Activated T-helper 2 cell treated with anti-CD3 and anti-CD28 coated beads, Interferon-gamma antibody, Interleukin-2, Interleukin-4, amounts not matched to agents 10 μg/mL and 5 μg/mL and 100 μg/mL, durations not matched to agents 14 hours and 24 hours and 36 hours (primary cell): ENCODE data around the gene C19orf67. TPM values are rescaled to one million over a fixed set of nuclear protein-coding genes. Genes with fewer than 3 reads are reported as not detected.

ENCODE experiments used
- DNase-seq: peaks from one replicate; pipeline ENCODE4 v3.0.0; 2021; ENCODE audit warnings: low spot score
- H3K27ac Mint-ChIP-seq: one replicate; pipeline ENCODE4 v1.8.0; 2021; ENCODE audit warnings: mixed read lengths
- H3K27me3 Mint-ChIP-seq: one replicate; pipeline ENCODE4 v1.8.0; 2021; ENCODE audit warnings: low read depth, mixed read lengths
- H3K36me3 Mint-ChIP-seq: one replicate; pipeline ENCODE4 v1.8.0; 2021; ENCODE audit warnings: low read depth, mixed read lengths
- H3K4me1 Mint-ChIP-seq: one replicate; pipeline ENCODE4 v1.8.0; 2021; ENCODE audit warnings: low read depth, mixed read lengths
- H3K4me3 Mint-ChIP-seq: one replicate; pipeline ENCODE4 v1.8.0; 2021; ENCODE audit warnings: low read depth, mild to moderate bottlenecking, moderate library complexity, mixed read lengths
- H3K9me3 Mint-ChIP-seq: one replicate; pipeline ENCODE4 v1.8.0; 2021; ENCODE audit warnings: mixed read lengths
- intact Hi-C: fragments of 100-400 bp; cut with micrococcal nuclease; formaldehyde crosslinking; loops from one replicate; pipeline ENCODE4 v1.15.1; 2023
- total RNA-seq: library from RNA; stranded (reverse); gene quantifications from 2 replicates; pipeline ENCODE4 v1.2.3, GENCODE V29; 2022

Gene C19orf67
- total RNA-seq, 1 donor from 2014 or later, result 0.75 TPM

DNA sequence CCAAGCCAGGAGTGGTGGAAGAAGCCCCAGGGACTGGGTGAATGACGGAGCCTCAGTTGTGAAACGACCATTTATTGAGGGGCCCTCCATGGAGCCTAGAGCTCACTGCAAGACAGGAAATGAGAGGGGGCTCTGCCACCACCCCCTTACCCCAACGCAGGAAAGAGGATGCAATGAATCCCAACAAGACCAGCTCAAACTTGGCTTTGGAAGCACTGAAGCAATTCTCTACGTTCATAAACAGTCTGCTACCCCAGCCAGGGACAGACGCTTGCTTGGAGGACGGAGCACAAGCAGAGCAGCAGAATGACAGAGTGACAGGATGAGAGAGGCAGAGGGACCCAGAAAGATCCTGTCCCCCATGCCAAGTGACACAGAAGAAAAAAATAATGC lies 30.9 kb upstream of the C19orf67 start:
- no peak for DNase-seq
- peaks cover 32% of the 10 kb centered on the region for H3K4me1 Mint-ChIP-seq
- H3K27ac Mint-ChIP-seq, result peak overlapping the region; percentile 9
- intact Hi-C loops, result loop anchor here (2.0 kb wide), 2 partner anchors 36 to 44 kb away; partner anchors contain the start of gene MISP3
- no peaks in the 10 kb centered on the region for H3K27me3 Mint-ChIP-seq
- peak overlapping the region; percentile 94 for H3K4me3 Mint-ChIP-seq
- H3K36me3 Mint-ChIP-seq, result peaks cover 7% of the 10 kb centered on the region
- no peaks in the 10 kb centered on the region for H3K9me3 Mint-ChIP-seq

- intact Hi-C loops, result loop anchor here (2.0 kb wide), 2 partner anchors 35 to 43 kb away; partner anchors contain the start of gene MISP3
- Mint-ChIP-seq H3K4me1 (peaks cover 32% of the 10 kb centered on the region), H3K4me3 (peak overlapping the region; percentile 94)
Observed at GRCh38 chr19:14115756-14116155, 30.2 kb upstream of the C19orf67 start.

GRCh38 chr19:14114854-14115253 lies 29.3 kb upstream of the C19orf67 start:
- no peak overlapping the region for H3K4me3 Mint-ChIP-seq
- peaks cover 32% of the 10 kb centered on the region for H3K4me1 Mint-ChIP-seq
- peak; percentile 41 for DNase-seq
- intact Hi-C loops, result no loop called here
- peaks cover under 1% of the 10 kb centered on the region for H3K36me3 Mint-ChIP-seq
- H3K27ac Mint-ChIP-seq, result no peak overlapping the region
- H3K27me3 Mint-ChIP-seq, result no peaks in the 10 kb centered on the region
- H3K9me3 Mint-ChIP-seq, result no peaks in the 10 kb centered on the region

More at GRCh38 chr19:14115756-14116155, 30.2 kb upstream of the C19orf67 start:
- Mint-ChIP-seq H3K27ac (no peak overlapping the region), H3K27me3 (no peaks in the 10 kb centered on the region), H3K36me3 (peaks cover 7% of the 10 kb centered on the region), H3K9me3 (no peaks in the 10 kb centered on the region)
- no peak for DNase-seq

GRCh38 chr19:14114439-14114838 lies 28.9 kb upstream of the C19orf67 start:
- peaks cover 32% of the 10 kb centered on the region for H3K4me1 Mint-ChIP-seq
- no peaks in the 10 kb centered on the region for H3K36me3 Mint-ChIP-seq
- no peak for DNase-seq
- H3K4me3 Mint-ChIP-seq, result no peak overlapping the region
- H3K9me3 Mint-ChIP-seq, result no peaks in the 10 kb centered on the region
- H3K27ac Mint-ChIP-seq, result no peak overlapping the region
- H3K27me3 Mint-ChIP-seq, result no peaks in the 10 kb centered on the region
- intact Hi-C loops, result no loop called here

DNA sequence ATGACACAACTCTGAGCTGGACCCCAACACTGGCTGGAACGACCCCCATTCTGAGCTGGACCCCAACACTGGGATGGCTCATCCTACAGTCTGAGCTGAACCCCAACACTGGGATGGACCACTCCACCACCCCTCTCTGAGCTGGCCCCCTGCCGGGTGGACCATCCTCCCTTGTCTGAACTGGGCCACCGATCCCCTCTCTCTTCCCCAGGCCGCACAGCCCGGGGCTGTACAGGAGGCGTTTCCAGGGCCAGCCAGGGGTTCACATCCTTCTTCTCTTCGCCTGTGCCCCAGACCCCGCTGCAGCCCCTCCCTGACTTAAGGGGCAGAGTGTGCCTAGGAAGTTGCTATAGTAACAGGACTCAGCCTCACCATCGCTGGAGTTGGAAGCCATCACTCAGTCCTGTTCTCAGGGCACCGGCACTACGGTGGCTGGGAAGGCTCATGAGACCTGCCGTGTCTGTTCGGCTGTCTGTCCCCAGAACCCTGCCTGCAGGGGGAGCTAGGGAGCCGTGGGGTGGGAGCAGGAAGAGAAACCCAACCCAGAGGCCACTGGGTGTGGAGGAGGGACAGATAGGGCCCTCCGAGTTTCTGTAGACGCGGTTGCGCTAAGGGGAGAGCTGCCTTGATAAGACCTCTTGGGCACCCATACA lies 28.3 kb upstream of the C19orf67 start:
- no peak overlapping the region for H3K4me3 Mint-ChIP-seq
- H3K27ac Mint-ChIP-seq, result no peak overlapping the region
- intact Hi-C loops, result no loop called here
- H3K9me3 Mint-ChIP-seq, result no peaks in the 10 kb centered on the region
- peak; percentile 35 for DNase-seq
- H3K36me3 Mint-ChIP-seq, result no peaks in the 10 kb centered on the region
- H3K27me3 Mint-ChIP-seq, result no peaks in the 10 kb centered on the region
- H3K4me1 Mint-ChIP-seq, result peaks cover 29% of the 10 kb centered on the region

- Mint-ChIP-seq H3K27me3 (no peaks in the 10 kb centered on the region), H3K4me3 (no peak overlapping the region), H3K4me1 (peaks cover 24% of the 10 kb centered on the region), H3K36me3 (no peaks in the 10 kb centered on the region), H3K27ac (no peak overlapping the region), H3K9me3 (no peaks in the 10 kb centered on the region)
- DNase-seq, result no peak
- intact Hi-C loops, result no loop called here
Observed at GRCh38 chr19:14112809-14113385, 27.3 kb upstream of the C19orf67 start.

DNA sequence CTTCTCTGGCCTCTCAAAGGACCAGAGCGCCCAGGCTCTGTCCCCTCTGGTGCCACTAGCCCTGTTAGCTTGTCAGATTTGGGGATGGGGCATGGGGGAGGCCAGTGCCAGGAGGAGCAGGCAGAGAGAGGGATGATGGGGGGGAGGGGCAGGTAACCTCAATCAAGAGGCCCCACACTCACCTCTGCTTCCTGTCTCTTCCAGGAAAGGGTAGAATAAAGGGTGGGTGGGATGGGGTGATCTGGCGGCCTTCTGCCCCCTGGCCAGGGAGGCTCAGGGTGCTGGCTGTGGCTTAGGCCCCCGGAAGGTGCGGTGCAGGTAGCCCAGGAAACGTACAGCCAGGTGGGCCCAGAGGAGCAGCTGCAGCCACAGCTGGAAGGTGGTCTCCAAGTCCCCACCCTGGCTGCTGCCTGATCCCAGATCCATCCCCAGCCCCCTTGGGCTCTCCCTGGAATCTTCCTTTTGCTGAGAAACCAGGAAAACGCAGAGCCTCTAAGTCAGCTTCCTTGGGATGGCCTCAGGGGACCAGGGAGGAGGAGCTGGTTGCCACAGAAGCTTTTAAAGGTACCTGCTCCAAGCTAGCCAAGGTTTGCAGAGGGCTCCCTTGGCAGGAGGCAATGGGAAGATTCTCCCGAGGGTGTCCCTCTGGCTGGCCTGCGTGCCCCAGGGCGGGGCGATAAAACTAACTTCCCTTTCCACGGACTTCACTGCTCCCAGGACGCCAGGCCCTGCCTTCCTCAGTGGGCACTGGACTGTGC lies 26.6 kb upstream of the C19orf67 start:
- DNase-seq, result no peak
- Mint-ChIP-seq H3K4me3 (no peak overlapping the region), H3K27ac (no peak overlapping the region), H3K36me3 (no peaks in the 10 kb centered on the region), H3K27me3 (no peaks in the 10 kb centered on the region), H3K4me1 (peaks cover 24% of the 10 kb centered on the region), H3K9me3 (no peaks in the 10 kb centered on the region)
- intact Hi-C loops, result no loop called here

DNA sequence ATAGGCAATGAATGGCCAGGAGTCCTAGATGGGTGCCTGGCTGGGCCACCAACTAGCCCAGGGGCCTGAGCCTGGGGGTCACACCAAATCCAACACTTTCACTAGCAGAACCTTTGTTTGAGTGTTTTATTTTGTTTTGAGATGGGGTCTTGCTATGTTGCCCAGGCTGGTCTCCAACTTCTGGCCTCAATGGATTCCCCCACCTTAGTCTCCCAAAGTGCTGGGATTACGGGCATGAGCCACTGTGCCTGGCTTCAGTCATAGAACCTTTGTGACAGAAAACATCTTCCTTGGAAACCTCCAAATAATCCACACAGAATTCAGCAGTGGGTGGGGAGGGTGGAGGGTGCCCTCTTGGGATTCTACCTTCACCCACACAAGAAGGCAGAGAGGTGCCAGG lies 25.9 kb upstream of the C19orf67 start:
- DNase-seq, result no peak
- Mint-ChIP-seq H3K27ac (no peak overlapping the region), H3K4me1 (peaks cover 18% of the 10 kb centered on the region), H3K36me3 (no peaks in the 10 kb centered on the region), H3K27me3 (no peaks in the 10 kb centered on the region), H3K9me3 (no peaks in the 10 kb centered on the region), H3K4me3 (no peak overlapping the region)
- intact Hi-C loops, result no loop called here

DNA sequence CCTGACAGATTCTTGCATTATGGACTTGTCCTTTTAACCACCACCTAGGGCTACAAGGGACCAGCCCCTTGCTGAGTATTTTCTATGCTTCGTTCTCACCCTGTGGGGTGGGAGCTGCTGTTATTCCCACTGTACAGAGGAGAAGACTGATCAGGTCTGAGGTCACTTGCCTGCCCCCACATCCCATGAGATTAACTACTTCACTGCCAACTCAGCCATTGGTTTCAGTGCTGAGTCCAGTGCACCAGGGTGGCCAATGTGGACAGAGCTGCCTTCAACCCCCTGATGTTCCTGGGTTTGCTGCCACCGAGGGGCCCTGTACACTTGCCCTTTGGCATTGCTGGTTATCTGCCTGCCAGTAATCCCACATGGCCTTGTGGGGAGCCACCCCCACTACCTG lies 25.1 kb upstream of the C19orf67 start:
- Mint-ChIP-seq H3K36me3 (peaks cover 3% of the 10 kb centered on the region), H3K27me3 (no peaks in the 10 kb centered on the region), H3K4me3 (no peak overlapping the region), H3K27ac (no peak overlapping the region), H3K4me1 (peaks cover 13% of the 10 kb centered on the region), H3K9me3 (no peaks in the 10 kb centered on the region)
- intact Hi-C loops, result no loop called here
- no peak for DNase-seq

GRCh38 chr19:14107581-14108461 lies 22.2 kb upstream of the C19orf67 start:
- Mint-ChIP-seq H3K9me3 (no peaks in the 10 kb centered on the region), H3K27ac (no peak overlapping the region), H3K4me3 (no peak overlapping the region), H3K27me3 (no peaks in the 10 kb centered on the region), H3K36me3 (peaks cover 5% of the 10 kb centered on the region), H3K4me1 (peaks cover 4% of the 10 kb centered on the region)
- DNase-seq, result no peak
- intact Hi-C loops, result no loop called here

DNA sequence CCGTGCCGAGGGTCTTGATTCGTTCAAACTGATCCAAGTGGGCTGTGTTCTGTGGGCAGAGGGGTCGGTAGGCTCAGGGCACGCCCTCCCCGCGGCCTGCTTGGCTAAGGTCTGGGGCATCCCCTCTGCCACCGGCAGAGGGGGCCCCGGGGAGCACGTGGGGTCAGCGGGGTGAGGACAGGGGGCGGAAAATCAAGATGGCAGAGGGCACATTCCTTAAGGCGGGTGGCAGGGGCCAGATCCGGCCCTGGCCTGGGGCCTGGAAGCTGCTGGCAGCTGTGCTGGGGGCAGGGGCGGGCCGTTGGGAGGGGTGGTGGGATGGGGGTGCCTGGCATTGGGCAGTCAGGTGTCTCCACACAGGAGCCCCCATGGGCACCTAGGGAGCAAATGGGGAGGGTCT lies 21.3 kb upstream of the C19orf67 start:
- Mint-ChIP-seq H3K27ac (no peak overlapping the region), H3K9me3 (no peaks in the 10 kb centered on the region), H3K27me3 (no peaks in the 10 kb centered on the region), H3K4me1 (peaks cover 3% of the 10 kb centered on the region), H3K36me3 (peaks cover 5% of the 10 kb centered on the region), H3K4me3 (no peak overlapping the region)
- DNase-seq, result no peak
- intact Hi-C loops, result no loop called here

GRCh38 chr19:14105680-14106079 lies 20.1 kb upstream of the C19orf67 start:
- Mint-ChIP-seq H3K36me3 (peaks cover 9% of the 10 kb centered on the region), H3K4me3 (no peak overlapping the region), H3K27ac (no peak overlapping the region), H3K9me3 (no peaks in the 10 kb centered on the region), H3K4me1 (no peaks in the 10 kb centered on the region), H3K27me3 (no peaks in the 10 kb centered on the region)
- intact Hi-C loops, result no loop called here
- no peak for DNase-seq
